H9 (cell line): Measurements from ENCODE around the gene SMARCE1. TPM values are rescaled to one million over a fixed set of nuclear protein-coding genes. Genes with fewer than 3 reads are reported as not detected.

Experiments
- DNase-seq: peaks from one replicate; pipeline ENCODE4 v3.0.0-alpha.2; 2017
- H2AFZ ChIP-seq: one replicate; pipeline ENCODE4 v1.6.1; 2013; ENCODE audit warnings: mild to moderate bottlenecking, low read length, control low read depth, moderate library complexity
- H2AK5ac ChIP-seq: 2 replicates; pipeline ENCODE4 v1.6.1; 2013; ENCODE audit warnings: low read length, control low read depth, mixed read lengths; ENCODE audit not compliant: insufficient read length
- H2BK120ac ChIP-seq: one replicate; pipeline ENCODE4 v1.6.1; 2013; ENCODE audit warnings: low read depth, mild to moderate bottlenecking, low read length, control low read depth, inconsistent platforms; ENCODE audit not compliant: poor library complexity, severe bottlenecking
- H2BK12ac ChIP-seq: 2 replicates; pipeline ENCODE4 v1.6.1; 2013; ENCODE audit warnings: low read length, control low read depth, mixed read lengths, low read depth; ENCODE audit not compliant: insufficient read length
- H2BK15ac ChIP-seq: 2 replicates; pipeline ENCODE4 v1.6.1; 2013; ENCODE audit warnings: low read depth, low read length, control low read depth
- H2BK20ac ChIP-seq: one replicate; pipeline ENCODE4 v1.6.1; 2013; ENCODE audit warnings: low read depth, mild to moderate bottlenecking, low read length, control low read depth, inconsistent platforms; ENCODE audit not compliant: poor library complexity, severe bottlenecking
- H2BK5ac ChIP-seq: 2 replicates; pipeline ENCODE4 v1.6.1; 2013; ENCODE audit warnings: low read length, control low read depth, mixed read lengths; ENCODE audit not compliant: insufficient read length
- H3K14ac ChIP-seq: 2 replicates; pipeline ENCODE4 v1.6.1; 2013; ENCODE audit warnings: low read length, control low read depth; ENCODE audit not compliant: insufficient read depth
- H3K18ac ChIP-seq: 2 replicates; pipeline ENCODE4 v1.6.1; 2013; ENCODE audit warnings: low read depth, mild to moderate bottlenecking, mixed read lengths, low read length, control low read depth; ENCODE audit not compliant: insufficient read length
- H3K23ac ChIP-seq: 2 replicates; pipeline ENCODE4 v1.6.1; 2013; ENCODE audit warnings: low read length, control low read depth, mixed read lengths, low read depth; ENCODE audit not compliant: insufficient read length
- H3K23me2 ChIP-seq: 2 replicates; pipeline ENCODE4 v1.6.1; 2013; ENCODE audit warnings: low read depth, mild to moderate bottlenecking, mixed read lengths, low read length, control low read depth; ENCODE audit not compliant: insufficient read length, poor library complexity, severe bottlenecking
- H3K27ac ChIP-seq: 2 replicates; pipeline ENCODE4 v1.5.1; 2013; ENCODE audit warnings: low read length, control low read depth, mixed read lengths, low read depth; ENCODE audit not compliant: insufficient read length
- H3K27me3 ChIP-seq: 2 replicates; pipeline ENCODE4 v1.6.1; 2013; ENCODE audit warnings: low read length, control low read depth, inconsistent platforms; ENCODE audit not compliant: insufficient read depth
- H3K4ac ChIP-seq: 2 replicates; pipeline ENCODE4 v1.6.1; 2013; ENCODE audit warnings: low read depth, mild to moderate bottlenecking, control low read depth, inconsistent platforms, low read length, moderate library complexity
- H3K4me1 ChIP-seq: 2 replicates; pipeline ENCODE4 v1.6.1; 2013; ENCODE audit warnings: low read length, control low read depth, inconsistent platforms; ENCODE audit not compliant: insufficient read depth
- H3K4me2 ChIP-seq: 2 replicates; pipeline ENCODE4 v1.6.1; 2013; ENCODE audit warnings: low read length, control low read depth, mixed read lengths; ENCODE audit not compliant: insufficient read length, insufficient read depth
- H3K56ac ChIP-seq: 2 replicates; pipeline ENCODE4 v1.6.1; 2013; ENCODE audit warnings: low read depth, mild to moderate bottlenecking, mixed read lengths, low read length, control low read depth; ENCODE audit not compliant: insufficient read length
- H3K79me1 ChIP-seq: 2 replicates; pipeline ENCODE4 v1.6.1; 2013; ENCODE audit warnings: low read depth, mild to moderate bottlenecking, moderate library complexity, low read length, control low read depth, inconsistent platforms; ENCODE audit not compliant: insufficient read depth, poor library complexity, severe bottlenecking
- H3K79me2 ChIP-seq: 2 replicates; pipeline ENCODE4 v1.6.1; 2013; ENCODE audit warnings: low read length, control low read depth, inconsistent platforms; ENCODE audit not compliant: insufficient read depth
- H3K9ac ChIP-seq: 2 replicates; pipeline ENCODE4 v1.6.1; 2013; ENCODE audit warnings: low read length, control low read depth, mixed read lengths; ENCODE audit not compliant: insufficient read length; ENCODE audit errors: extremely low read depth
- H3K9me3 ChIP-seq: one replicate; pipeline ENCODE4 v1.6.1; 2013; ENCODE audit warnings: low read depth, low read length, inconsistent platforms; ENCODE audit not compliant: control insufficient read depth
- H3T11ph ChIP-seq: one replicate; pipeline ENCODE4 v1.6.1; 2013; ENCODE audit warnings: mild to moderate bottlenecking, low read length, control low read depth, inconsistent platforms
- H4K20me1 ChIP-seq: one replicate; pipeline ENCODE4 v1.6.1; 2013; ENCODE audit not compliant: control insufficient read depth, insufficient read length, insufficient read depth
- H4K5ac ChIP-seq: 2 replicates; pipeline ENCODE4 v1.6.1; 2013; ENCODE audit warnings: low read depth, mild to moderate bottlenecking, mixed read lengths, low read length, control low read depth; ENCODE audit not compliant: insufficient read length
- H4K8ac ChIP-seq: replicated peaks from 2 replicates; pipeline ENCODE4 v1.6.1; 2013; ENCODE audit warnings: low read length, control low read depth, mixed read lengths, low read depth; ENCODE audit not compliant: insufficient read length
- H4K91ac ChIP-seq: 2 replicates; pipeline ENCODE4 v1.6.1; 2013; ENCODE audit warnings: low read depth, mild to moderate bottlenecking, moderate library complexity, mixed read lengths, low read length, control low read depth; ENCODE audit not compliant: insufficient read length
- H3K27ac Mint-ChIP-seq, 3 experiments: 2 replicates in 2 of 3; 3 replicates in 1 of 3; pipeline ENCODE4 v1.8.0; 2020 to 2021; ENCODE audit warnings: mixed read lengths in 3 of 3, mild to moderate bottlenecking in 1 of 3, moderate library complexity in 1 of 3
- H3K27me3 Mint-ChIP-seq: 2 replicates; pipeline ENCODE4 v1.8.0; 2021; ENCODE audit warnings: low read depth, mild to moderate bottlenecking, moderate library complexity, mixed read lengths
- H3K36me3 Mint-ChIP-seq, 3 experiments: 2 replicates in 2 of 3; 3 replicates in 1 of 3; pipeline ENCODE4 v1.8.0; 2020 to 2021; ENCODE audit warnings: low read depth in 3 of 3, mixed read lengths in 3 of 3; ENCODE audit not compliant: insufficient read depth in 1 of 3
- H3K4me1 Mint-ChIP-seq, 2 experiments: 2 replicates each; pipeline ENCODE4 v1.8.0; 2020; ENCODE audit warnings: mixed read lengths in 2 of 2
- H3K4me3 Mint-ChIP-seq, 2 experiments: 2 replicates in 1 of 2; 3 replicates in 1 of 2; pipeline ENCODE4 v1.8.0; 2020 to 2021; ENCODE audit warnings: mild to moderate bottlenecking in 2 of 2, mixed read lengths in 2 of 2, moderate library complexity in 1 of 2
- H3K9me3 Mint-ChIP-seq, 2 experiments: 2 replicates in 1 of 2; 3 replicates in 1 of 2; pipeline ENCODE4 v1.8.0; 2020; ENCODE audit warnings: mild to moderate bottlenecking in 2 of 2, mixed read lengths in 2 of 2, moderate library complexity in 1 of 2
- CTCF ChIP-seq: fragments of 200-600 bp; sonication (generic); conservative IDR thresholded peaks from 3 replicates; pipeline ENCODE4 v1.8.0; 2021; ENCODE audit warnings: antibody characterized with exemption, mild to moderate bottlenecking
- WGBS: extraction: QIAGEN DNeasy Blood & Tissue Kit; methylation state at CpG from one replicate; pipeline ENCODE4 v1.1.7; 2013; ENCODE audit warnings: missing lambda C conversion rate, low lambda C conversion rate, mixed read lengths; ENCODE audit not compliant: insufficient read length; ENCODE audit errors: extremely low coverage; 5-methylcytosine and 5-hydroxymethylcytosine counted together
- total RNA-seq: library from RNA; stranded (reverse); gene quantifications from 2 replicates; pipeline ENCODE4 v1.2.1, GENCODE V29; 2021

SMARCE1 gene
- total RNA-seq, 1 experiment from 2014 or later: 122 TPM

DNA sequence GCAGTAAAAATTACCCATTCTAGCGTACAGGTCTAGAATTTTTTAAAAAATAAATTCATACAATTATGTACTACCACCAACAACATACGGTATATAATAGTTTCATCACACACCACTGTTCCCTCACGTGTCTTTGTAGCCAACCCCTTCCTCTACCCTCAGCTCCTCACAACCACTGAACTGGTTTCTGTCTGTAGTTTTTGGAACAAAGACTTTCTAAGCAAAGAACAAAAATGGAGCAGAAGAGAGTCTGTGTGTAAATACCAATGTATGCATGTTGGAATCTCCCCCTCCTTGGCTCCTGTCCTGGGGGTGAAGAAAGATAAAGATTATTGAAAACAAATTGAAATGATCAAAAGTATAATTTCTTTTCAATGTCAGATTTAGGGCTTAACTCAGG is 50.5 kb downstream of the SMARCE1 start:
- H3K4me3 Mint-ChIP-seq: no peak overlapping the region
- H3K56ac ChIP-seq: no peak overlapping the region

More for the DNA sequence above, 50.5 kb downstream of the SMARCE1 start:
- Histone ChIP-seq H4K20me1 (no peaks in the 10 kb centered on the region), H3K79me2 (no peaks in the 10 kb centered on the region), H3K9me3 (no peaks in the 10 kb centered on the region), H3K4me2 (no peak overlapping the region), H2BK12ac (no peak overlapping the region), H3K9ac (no peak overlapping the region), H2BK15ac (no peak overlapping the region), H2BK5ac (no peak overlapping the region), H3K18ac (no peak overlapping the region), H3K23ac (no peak overlapping the region), H3K14ac (no peak overlapping the region), H3T11ph (no peak overlapping the region), H3K4me1 (no peaks in the 10 kb centered on the region), H3K4ac (no peak overlapping the region), H3K79me1 (no peaks in the 10 kb centered on the region), H4K91ac (no peak overlapping the region), H2BK20ac (no peak overlapping the region), H3K23me2 (no peaks in the 10 kb centered on the region), H2AK5ac (no peak overlapping the region), H4K8ac (no peak overlapping the region), H2BK120ac (no peak overlapping the region), H3K27ac (no peak overlapping the region), H3K27me3 (no peaks in the 10 kb centered on the region), H2AFZ (no peak overlapping the region), H4K5ac (no peak overlapping the region)
- no peaks in the 10 kb centered on the region for H3K9me3 Mint-ChIP-seq
- no peak for TF ChIP-seq CTCF
- WGBS: no CpG with 5 or more reads among the region's 3 CpGs
- peaks cover 9 to 11% of the 10 kb centered on the region in 2 experiments for H3K4me1 Mint-ChIP-seq
- no peak for DNase-seq
- H3K27ac Mint-ChIP-seq: no peak overlapping the region
- H3K36me3 Mint-ChIP-seq: no peaks in the 10 kb centered on the region
- no peaks in the 10 kb centered on the region; the same call in none of the 2 replicates for H3K27me3 Mint-ChIP-seq
